ENCODE results near the gene PMVK.
A peak's percentile ranks its signal among the peaks of the same experiment; 100 is the strongest.

DNA sequence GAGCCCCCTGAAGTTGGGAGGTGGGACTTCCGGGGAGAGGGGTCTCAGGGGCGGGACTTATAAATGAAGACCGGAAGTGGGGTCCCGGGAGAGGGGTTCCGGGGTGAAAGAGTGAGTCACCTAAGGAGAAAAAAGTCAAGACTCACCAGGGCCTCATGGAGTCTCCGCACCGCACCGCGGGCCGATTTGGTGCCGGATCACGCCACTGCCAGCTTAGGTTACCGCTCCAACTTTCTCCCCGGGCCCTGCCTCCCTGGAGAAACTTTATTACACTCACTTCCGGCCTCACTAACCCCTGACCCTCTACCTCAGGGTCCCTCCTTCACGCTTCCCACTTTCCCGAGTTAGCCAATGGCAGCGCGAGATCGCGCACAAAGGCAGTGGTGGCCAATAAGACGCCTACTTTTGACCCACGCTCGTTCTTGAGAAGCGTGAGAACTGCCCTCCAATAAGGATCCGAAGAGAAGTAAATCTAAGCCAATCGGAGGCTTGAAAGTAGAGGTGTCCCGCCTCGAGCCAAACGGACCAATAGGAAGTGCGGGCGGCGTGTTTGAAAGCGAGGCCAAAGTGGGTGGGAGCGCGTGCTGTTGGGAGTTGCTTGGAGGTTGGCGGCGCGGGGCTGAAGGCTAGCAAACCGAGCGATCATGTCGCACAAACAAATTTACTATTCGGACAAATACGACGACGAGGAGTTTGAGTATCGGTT lies 37.7 kb upstream of the PMVK start, which contains the start of gene CKS1B:
- TF ChIP-seq, protein P1, sequence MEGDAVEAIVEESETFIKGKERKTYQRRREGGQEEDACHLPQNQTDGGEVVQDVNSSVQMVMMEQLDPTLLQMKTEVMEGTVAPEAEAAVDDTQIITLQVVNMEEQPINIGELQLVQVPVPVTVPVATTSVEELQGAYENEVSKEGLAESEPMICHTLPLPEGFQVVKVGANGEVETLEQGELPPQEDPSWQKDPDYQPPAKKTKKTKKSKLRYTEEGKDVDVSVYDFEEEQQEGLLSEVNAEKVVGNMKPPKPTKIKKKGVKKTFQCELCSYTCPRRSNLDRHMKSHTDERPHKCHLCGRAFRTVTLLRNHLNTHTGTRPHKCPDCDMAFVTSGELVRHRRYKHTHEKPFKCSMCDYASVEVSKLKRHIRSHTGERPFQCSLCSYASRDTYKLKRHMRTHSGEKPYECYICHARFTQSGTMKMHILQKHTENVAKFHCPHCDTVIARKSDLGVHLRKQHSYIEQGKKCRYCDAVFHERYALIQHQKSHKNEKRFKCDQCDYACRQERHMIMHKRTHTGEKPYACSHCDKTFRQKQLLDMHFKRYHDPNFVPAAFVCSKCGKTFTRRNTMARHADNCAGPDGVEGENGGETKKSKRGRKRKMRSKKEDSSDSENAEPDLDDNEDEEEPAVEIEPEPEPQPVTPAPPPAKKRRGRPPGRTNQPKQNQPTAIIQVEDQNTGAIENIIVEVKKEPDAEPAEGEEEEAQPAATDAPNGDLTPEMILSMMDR (IDR thresholded peaks at IDR 0.05; ENCODE audit: low read depth, low read length) = no peak
- TF ChIP-seq POLR2A (IDR thresholded peaks at IDR 0.05; ENCODE audit: extremely low read depth, insufficient read length) (no peak), MYC (IDR thresholded peaks at IDR 0.05; ENCODE audit: low read depth, low read length) (no peak; the same call in none of the 2 replicates)
- TF ChIP-seq, protein P2, sequence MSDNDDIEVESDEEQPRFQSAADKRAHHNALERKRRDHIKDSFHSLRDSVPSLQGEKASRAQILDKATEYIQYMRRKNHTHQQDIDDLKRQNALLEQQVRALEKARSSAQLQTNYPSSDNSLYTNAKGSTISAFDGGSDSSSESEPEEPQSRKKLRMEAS (IDR thresholded peaks at IDR 0.05; ENCODE audit: low read depth, low read length) = peak; percentile 70; the same call in 1 of the 2 replicates
